Pericardium fibroblast (primary cell): ENCODE data around the gene PCP4. TPM values are rescaled to one million over a fixed set of nuclear protein-coding genes. Genes with fewer than 3 reads are reported as not detected.

Source experiments
- total RNA-seq: library from RNA; depleted of rRNA; stranded (reverse); fragments of >200 nt; gene quantifications from 2 replicates; pipeline ENCODE4 v1.2.3, GENCODE V29; 2015

PCP4 gene
- total RNA-seq = not detected in 2 replicates

DNA sequence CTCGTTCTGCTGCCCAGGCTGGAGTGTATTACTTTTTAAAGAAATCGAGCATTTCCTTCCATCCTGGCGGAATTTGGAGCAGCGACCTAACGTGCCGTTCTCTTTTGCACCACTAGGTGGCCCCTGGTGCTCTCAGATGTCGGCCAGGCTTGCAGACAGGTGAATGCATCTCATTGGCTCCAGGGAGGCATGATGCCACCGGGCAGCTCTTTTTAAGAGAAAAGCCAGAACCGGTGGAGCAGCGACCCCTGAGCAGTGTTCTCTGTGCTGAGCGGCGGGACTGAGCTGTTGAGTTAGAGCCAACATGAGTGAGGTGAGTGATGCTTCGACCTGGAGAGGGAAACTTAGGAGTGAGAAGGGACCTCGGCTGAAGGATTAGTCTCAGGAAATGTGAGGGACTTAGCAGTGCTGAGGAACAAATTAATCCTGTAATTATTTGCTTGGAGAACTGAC, at the start of gene PCP4:
Gene PCP4, plus strand, starts transcription at position 241 of the 453 bp plus-strand sequence. Its CDS starts 64 bp downstream, at position 305.

Other genes with a start within 250 kb of the PCP4 start
- 0.23 TPM in 1 of 2 replicates, not detected in the other for gene IGSF5, start 122.3 kb upstream of the PCP4 start, total RNA-seq